ENCODE results near the gene EVPL. TPM values are rescaled to one million over a fixed set of nuclear protein-coding genes. Genes with fewer than 3 reads are reported as not detected.
"Not testable (repeated sequence)": the region's sequence is repeated elsewhere in the genome, so short reads cannot be mapped to it uniquely, and the experiment has no call there.

EVPL gene
- 14.9 TPM for total RNA-seq

- DNase-seq (ENCODE audit: low spot score) = peak; percentile 71
Measured at GRCh38 chr17:76027159-76027839, at the start of gene EVPL. EVPL (minus strand) TSS chr17:76027306; CDS start chr17:76027198, 108 bp downstream.

GRCh38 chr17:76076146-76076764 is 49.1 kb upstream of the EVPL start:
- no peak for DNase-seq (ENCODE audit: low spot score)

GRCh38 chr17:76075364-76076145 is 48.4 kb upstream of the EVPL start:
- DNase-seq (ENCODE audit: low spot score) = no peak

GRCh38 chr17:76074390-76075363 is 47.6 kb upstream of the EVPL start, which contains the start of gene GALR2:
GALR2 (plus strand) TSS chr17:76074781; CDS start chr17:76074884, 103 bp downstream.
- DNase-seq (ENCODE audit: low spot score) = no peak

- peak; percentile 94 for DNase-seq (ENCODE audit: low spot score)
Measured at GRCh38 chr17:76072148-76072858, 45.2 kb upstream of the EVPL start, which contains the start of gene SRP68. SRP68 (minus strand) TSS chr17:76072517; CDS start chr17:76072491, 26 bp downstream.

- DNase-seq (ENCODE audit: low spot score) = no peak
Measured at GRCh38 chr17:76071531-76072147, 44.5 kb upstream of the EVPL start.

GRCh38 chr17:76065775-76066174 is 38.7 kb upstream of the EVPL start:
- no peak for DNase-seq (ENCODE audit: low spot score)

- no peak for DNase-seq (ENCODE audit: low spot score)
Measured at GRCh38 chr17:76063875-76064546, 36.9 kb upstream of the EVPL start.

GRCh38 chr17:76058264-76058663 is 31.2 kb upstream of the EVPL start:
- not testable (repeated sequence) for DNase-seq (ENCODE audit: low spot score)

- no peak for DNase-seq (ENCODE audit: low spot score)
Measured at GRCh38 chr17:76056882-76057281, 29.8 kb upstream of the EVPL start.

- DNase-seq (ENCODE audit: low spot score) = peak; percentile 28
Measured at GRCh38 chr17:76054112-76054476, 27.0 kb upstream of the EVPL start.

- peak; percentile 37 for DNase-seq (ENCODE audit: low spot score)
Measured at GRCh38 chr17:76053246-76054111, 26.4 kb upstream of the EVPL start.

- no peak for DNase-seq (ENCODE audit: low spot score)
Measured at GRCh38 chr17:76051561-76051960, 24.5 kb upstream of the EVPL start.

- DNase-seq (ENCODE audit: low spot score) = peak; percentile 32
Measured at GRCh38 chr17:76050538-76051467, 23.7 kb upstream of the EVPL start.

- no peak for DNase-seq (ENCODE audit: low spot score)
Measured at GRCh38 chr17:76049836-76050537, 22.9 kb upstream of the EVPL start.

GRCh38 chr17:76049239-76049638 is 22.1 kb upstream of the EVPL start:
- DNase-seq (ENCODE audit: low spot score) = no peak

GRCh38 chr17:76048711-76049110 is 21.6 kb upstream of the EVPL start:
- DNase-seq (ENCODE audit: low spot score) = no peak

Data from mucosa of gallbladder (tissue), 1 donor.